ENCODE measurements around the gene HDAC11.
"Not testable (repeated sequence)": the region's sequence is repeated elsewhere in the genome, so short reads cannot be mapped to it uniquely, and the experiment has no call there.

The HDAC11 gene, protein sequence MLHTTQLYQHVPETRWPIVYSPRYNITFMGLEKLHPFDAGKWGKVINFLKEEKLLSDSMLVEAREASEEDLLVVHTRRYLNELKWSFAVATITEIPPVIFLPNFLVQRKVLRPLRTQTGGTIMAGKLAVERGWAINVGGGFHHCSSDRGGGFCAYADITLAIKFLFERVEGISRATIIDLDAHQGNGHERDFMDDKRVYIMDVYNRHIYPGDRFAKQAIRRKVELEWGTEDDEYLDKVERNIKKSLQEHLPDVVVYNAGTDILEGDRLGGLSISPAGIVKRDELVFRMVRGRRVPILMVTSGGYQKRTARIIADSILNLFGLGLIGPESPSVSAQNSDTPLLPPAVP

DNA sequence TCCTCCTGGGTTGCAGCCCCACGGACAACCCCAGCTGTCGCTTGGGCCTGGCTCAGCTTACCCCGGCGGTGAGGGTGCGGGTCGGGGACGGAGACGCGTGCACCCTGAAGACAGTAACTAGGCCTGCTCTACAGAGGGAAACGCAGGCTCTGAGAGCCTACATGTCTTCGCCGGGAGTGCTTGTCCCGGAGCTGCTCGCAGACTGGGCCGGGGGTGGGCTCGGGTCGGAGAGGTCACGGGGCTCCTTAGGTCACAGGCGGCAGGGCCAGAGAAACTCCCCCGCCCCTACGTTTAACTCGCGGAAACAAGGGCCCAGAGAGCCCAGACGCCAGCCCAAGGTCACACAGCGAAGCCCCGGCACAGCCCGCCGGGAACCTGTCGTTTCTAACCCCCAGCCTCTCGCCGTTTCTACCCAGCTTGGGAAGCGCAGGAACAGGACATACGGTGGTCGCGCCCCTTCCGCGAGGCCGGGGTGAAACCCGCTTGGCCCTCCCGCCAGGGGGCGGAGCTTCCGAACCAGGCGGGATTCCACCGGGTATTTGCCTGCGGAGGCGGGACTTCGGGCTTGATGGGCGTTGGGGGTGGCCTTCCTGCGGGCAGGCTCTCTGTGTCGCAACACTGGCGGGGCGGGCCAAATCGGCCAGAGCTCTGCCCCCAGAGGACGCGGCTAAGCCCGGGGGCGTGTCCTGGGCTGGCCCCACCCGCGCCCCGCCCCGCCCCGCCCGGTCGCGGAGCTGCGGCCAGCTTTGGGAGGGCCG lies at the start of gene HDAC11:
HDAC11 (plus strand) TSS at position 725 of the 758 bp plus-strand sequence. CDS start 42 bp downstream, outside the sequence.
- peak; percentile 99 for DNase-seq (ENCODE audit: low spot score)

DNA sequence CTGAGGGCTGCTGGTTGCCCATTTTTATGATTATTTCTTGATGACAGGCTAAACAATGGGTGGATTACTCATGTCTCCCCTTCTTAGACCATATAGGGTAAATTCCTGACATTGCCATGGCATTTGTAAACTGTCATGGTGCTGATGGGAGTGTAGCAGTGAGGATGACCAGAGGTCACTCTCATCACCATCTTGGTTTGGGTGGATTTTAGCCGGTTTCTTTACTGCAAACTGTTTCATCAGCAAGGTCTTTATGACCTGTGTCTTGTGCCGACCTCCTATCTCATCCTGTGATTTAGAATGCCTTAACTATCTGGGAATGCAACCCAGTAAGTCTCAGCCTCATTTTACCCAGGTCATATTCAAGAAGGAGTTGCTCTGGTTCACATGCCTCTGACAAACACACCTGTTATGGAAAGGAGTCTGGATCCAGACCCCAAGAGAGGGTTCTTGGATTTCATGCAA lies 49.7 kb upstream of the HDAC11 start:
- not testable (repeated sequence) for DNase-seq (ENCODE audit: low spot score)

DNA sequence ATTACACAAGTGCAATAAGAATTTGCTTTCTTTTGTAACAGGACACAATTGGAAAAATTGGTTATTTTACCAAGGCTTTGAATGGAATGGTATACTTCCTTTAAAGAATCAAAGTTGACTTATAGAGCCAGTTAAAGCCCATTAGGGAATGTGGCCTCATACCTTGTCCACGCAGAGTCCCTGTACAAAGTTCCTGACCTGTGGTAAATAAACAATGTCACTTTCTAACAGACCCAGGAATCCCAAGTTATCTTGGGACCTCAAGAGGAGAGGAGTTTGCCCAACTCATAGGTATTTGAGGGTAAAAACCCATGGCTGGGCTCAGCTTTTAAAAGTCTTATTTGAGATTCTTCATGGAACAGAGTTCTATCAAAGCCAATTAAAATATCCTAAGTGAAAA lies 48.0 kb upstream of the HDAC11 start:
- no peak for DNase-seq (ENCODE audit: low spot score)

DNA sequence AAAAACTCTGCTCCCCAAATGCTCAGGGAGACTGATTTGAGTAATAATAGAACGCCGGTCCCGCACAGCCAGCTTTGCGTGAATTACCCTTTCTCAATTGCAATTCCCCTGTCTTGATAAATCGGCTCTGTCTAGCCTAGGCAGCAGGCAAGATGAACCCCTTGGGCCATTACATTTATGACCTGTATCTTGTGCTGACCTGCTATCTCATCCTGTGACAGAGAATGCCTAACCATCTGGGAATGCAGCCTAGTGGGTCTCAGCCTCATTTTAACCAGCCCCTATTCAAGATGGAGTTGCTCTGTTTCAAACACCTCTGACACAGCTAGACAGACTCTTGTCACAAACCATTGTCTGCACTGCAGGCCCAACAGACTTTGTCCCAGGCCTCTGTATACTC lies 46.2 kb upstream of the HDAC11 start:
- no peak for DNase-seq (ENCODE audit: low spot score)

DNA sequence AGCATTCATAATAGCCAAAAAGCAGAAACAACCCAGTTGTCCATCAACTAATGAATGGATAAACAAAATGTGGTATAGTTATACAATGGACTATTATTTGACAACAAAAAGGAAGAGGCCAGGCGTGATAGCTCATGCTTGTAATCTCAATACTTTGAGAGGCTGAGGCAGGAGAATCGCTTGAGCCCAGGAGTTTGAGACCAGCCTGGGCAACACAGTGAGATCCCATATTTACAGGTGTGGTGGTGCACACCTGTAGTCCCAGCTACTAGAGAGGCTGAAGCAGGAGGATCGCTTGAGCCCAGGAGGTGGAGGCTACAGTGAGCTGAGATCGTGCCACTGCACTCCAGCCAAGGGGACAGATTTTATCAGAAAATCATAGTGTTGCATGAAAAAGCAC lies 43.9 kb upstream of the HDAC11 start:
- not testable (repeated sequence) for DNase-seq (ENCODE audit: low spot score)

DNA sequence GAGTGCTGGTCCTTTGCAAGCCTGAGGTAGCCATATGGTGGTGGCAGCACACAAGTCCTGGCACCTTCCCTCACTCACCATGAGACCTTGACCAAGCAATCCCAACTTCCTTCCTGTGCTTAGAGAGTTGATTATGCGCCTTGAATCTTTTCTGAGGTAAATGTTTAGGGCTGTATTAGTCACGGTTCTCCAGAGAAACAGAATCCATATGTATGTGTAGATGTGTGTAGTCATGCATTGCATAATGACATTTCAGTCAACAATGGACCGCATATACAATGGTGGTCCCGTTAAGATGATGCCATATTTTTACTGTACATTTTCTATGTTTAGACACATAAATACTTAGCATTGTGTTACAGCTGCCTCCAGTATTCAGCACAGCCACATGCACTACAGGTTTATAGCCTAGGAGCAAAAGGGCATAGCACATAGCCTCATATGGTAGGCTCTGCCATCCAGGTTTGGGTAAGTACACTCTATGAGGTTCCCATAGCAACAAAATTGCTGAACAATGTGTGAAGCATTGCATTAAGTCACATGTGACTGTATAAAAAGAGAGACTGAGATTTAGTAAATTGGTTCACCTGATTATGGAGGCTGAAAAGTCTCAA lies 39.8 kb upstream of the HDAC11 start:
- no peak for DNase-seq (ENCODE audit: low spot score)

DNA sequence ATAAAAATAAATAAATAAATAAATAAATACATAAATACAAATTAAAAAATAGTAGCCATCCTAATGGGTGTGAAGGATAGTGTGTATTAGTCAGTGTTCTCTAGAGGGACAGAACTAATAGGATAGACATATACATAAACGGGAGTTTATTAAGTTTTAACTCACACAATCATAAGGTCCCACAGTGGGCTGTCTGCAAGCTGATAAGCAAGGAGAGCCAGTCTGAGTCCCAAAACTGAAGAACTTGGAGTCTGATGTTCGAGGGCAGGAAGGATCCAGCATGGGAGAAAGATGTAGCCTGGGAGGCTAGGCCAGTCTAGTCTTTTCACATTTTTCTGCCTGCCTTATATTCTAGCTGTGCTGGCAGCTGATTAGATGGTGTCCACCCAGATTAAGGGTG lies 37.2 kb upstream of the HDAC11 start:
- not testable (repeated sequence) for DNase-seq (ENCODE audit: low spot score)

DNA sequence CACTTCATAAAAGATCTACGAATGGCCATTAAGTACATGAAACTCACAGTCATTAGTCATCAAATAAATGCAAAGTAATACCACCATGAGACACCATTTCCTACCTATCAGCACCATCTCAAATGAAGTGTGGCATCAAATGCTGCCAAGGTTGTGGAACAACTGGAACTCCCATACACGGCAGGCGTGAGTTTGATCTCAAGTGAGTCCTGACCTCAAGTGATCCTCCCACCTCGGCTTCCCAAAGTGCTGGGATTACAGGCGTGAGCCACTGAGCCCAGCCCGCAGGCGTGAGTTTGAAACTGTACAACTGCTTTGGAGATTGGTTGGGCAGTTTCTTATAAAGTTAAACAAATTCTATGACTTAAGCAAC lies 28.8 kb upstream of the HDAC11 start:
- DNase-seq (ENCODE audit: low spot score) = no peak

DNA sequence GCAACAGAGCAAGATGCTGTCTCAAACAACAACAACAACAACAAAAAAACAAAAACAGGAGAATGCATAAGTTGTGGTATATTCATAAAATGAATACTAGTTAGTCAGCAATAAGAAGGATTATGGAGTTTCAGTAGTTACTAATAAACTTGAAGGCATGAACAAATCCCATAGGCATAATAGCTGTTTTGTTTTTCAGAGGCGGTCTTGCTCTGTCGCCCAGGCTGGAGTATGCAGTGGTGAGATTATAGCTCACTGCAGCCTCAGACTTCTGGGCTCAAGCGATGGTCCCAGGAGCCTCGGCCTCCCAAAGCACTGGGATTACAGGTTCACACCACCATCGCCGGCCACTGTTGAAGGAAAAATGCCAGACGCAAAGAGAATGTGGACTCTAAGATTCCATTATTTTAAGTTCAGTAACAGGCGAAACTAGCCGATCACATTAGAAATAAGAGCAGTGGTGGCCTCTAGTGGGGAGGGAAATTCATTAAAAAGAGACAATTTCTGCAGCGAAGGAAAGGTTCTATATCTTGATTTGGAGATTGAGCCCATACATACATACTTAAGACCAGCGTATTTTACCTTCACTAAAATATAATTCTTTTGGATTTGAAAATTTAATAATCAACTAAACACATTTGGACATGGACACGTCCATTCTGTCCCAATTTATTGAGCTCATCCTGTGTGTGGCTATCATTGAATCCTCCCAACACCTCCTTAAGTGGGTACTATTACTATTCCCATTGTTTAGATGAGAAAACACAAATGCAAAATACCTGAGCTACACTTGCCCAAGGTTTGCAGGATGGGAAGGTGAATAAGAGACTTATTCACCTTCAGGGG lies 27.4 kb upstream of the HDAC11 start:
- peak; percentile 80 for DNase-seq (ENCODE audit: low spot score)

DNA sequence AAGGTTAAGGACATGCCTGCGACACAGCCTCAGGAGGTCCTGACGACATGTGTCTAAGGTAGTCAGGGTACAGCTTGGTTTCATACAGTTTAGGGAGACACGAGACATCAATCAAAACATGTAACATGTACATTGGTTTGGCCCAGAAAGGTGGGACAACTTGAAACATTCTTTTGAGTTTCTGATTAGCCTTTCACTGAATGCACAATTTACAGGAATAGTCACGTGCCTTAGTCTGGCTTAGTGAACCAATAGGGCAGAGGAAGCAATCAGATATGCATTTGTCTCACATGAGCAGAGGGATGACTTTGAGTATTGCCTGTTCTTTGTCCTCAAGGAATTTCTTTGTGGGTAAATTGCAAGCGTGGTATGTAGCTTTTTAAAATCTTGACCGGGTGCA lies 24.5 kb upstream of the HDAC11 start:
- no peak for DNase-seq (ENCODE audit: low spot score)

DNA sequence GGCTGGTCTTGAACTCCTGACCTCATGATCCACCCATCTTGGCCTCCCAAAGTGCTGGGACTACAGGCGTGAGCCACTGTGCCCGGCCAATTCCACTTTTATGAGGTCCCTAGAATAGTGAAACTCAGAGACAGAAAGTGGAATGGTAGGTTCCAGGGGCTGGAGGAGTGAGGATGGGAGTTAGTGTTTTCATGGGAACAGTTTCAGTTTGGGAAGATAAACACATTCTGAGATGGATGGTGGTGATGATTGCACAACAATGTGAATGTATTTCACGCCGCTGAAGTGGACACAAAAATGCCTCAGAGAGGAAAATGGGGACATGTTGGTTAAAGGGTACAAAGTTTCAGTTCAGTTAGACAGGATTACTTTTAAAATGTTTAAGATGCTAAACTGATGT lies 22.5 kb upstream of the HDAC11 start:
- DNase-seq (ENCODE audit: low spot score) = no peak

DNA sequence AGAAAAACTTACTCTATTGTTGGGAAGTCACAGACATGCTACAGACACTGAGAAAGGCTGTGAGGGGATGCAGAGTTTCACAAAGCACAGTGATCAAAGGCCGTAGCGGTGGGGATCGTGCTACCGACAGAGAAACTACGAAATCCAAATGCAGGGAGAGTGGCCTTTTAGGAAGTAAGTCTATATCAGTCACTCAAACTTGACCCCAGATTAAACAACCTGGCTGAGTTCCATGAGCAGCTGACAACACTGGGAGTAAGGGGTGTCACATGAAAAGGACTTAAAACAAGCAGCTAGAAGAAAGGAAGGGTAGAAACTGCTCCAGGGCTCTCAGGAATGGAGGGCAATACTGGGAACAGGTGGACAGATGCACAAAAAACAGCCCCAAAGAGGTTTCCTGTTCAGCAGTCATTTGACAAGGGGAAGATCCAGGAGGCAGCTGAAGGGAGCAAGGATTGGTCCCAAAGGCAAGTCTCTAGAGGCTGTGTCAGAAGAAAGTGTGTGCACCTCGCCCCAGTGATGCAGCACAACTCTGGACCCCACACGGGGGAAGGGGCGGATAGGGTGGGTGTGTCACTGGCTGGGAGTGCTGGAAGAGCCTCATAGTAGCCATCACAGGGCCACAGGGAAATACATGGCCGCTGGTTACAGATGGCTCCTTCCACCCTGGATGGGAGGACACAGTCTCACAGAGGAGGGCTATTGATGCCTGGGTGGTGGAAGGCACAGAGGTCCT lies 20.3 kb upstream of the HDAC11 start:
- no peak for DNase-seq (ENCODE audit: low spot score)

DNA sequence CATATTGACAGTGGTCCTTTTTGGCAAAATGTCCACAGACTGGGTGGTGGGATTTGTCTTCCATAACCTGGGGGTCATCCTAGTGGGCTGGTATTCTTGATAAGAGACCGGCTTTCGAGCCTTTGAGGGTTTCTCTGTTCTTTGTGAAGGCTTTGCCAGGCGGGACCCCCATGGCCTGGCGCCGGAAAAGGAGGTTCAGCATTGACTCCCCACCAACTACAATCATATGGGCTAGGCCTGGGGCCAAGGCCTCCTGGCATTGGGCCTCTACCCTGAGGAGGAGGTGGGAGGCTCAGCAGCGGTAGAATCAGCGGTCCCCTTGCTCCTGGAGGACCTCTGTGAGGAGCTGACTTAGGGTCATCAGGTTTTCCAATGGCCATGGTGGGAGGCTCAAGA lies 19.8 kb upstream of the HDAC11 start:
- DNase-seq (ENCODE audit: low spot score) = no peak

DNA sequence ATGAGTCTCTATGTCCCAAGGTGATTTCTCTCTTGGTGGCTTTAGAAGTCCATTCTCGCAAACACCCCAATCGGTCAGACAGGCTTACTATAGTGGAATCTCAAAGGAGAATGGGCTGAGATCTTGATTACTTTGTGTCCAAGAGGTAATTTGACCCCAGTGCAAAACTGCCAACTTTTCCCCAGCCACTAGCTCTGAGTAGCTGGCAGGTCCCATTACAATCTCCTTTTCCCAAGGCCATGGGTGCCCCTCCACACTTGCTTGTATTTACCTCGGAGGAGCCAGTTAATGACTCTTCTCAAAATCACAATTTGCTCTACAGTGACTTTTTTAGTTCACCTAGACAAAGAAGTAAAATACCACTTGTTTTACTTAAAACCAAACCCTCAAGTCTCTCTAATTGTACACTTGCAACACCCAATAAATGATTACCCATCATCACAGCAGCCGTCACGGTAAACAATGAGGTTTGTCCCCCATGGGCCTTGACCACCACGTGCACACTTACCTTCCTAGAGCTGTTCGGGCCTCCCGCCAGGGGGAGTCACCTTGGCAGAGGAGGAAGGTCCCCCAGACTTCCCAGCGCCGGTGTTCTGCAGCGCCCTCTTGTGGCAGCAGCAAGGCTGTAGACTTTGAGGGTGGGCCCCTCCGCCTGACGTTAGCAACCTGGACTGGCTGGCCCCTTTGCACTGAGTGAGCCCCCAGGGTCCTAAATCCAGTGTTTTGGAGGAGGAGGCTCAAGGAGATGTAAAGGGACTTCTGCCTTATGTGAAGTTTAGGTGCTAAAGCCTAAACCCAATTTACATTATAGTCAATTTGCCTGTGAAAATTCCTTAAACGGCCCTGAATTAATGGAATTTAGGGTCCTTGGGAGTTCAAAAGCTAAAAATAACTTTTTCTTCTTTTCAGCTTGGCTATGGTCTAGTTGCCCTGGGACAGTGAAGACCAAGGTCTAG lies 18.7 kb upstream of the HDAC11 start:
- no peak for DNase-seq (ENCODE audit: low spot score)

DNA sequence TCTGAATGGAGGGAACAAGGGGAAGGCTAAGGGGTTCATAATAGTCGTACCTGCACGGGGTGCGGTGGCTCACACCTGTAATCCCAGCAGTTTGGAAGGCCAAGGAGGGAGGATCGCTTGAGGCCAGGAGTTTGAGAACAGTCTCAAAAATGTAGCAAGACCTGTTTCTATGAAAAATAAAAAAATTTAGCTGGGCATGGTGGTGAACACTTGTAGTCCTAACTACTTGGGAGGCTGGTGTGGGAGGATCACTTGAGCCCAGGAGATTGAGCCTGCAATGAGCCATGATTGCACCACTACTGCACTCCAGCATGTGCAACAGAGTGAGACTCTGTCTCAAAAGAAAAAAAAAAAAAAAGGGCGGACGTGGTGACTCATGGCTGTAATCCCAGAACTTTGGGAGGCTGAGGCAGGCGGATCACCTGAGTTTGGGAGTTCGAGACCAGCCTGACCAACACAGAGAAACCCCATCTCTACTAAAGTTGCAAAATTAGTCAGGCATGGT lies 17.9 kb upstream of the HDAC11 start:
- no peak for DNase-seq (ENCODE audit: low spot score)

DNA sequence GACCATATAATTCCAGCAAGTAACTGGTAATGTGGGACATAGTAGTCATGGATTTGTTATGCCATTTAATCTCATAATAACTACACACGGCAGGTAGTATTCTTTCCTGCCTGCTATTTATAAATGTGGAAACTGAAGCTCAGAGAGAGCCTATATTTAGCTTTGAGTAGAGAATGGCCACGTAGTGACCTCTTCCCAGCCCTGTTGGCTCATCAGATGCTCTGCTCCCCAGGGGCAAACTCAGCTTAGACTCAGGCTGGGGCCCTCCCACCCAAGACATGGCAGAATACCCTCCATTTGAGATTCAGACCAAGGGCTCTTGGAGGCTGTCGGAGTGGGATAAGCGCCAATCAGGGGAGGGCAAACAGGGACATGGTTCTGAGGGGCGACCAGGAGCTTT lies 17.3 kb upstream of the HDAC11 start:
- no peak for DNase-seq (ENCODE audit: low spot score)

DNA sequence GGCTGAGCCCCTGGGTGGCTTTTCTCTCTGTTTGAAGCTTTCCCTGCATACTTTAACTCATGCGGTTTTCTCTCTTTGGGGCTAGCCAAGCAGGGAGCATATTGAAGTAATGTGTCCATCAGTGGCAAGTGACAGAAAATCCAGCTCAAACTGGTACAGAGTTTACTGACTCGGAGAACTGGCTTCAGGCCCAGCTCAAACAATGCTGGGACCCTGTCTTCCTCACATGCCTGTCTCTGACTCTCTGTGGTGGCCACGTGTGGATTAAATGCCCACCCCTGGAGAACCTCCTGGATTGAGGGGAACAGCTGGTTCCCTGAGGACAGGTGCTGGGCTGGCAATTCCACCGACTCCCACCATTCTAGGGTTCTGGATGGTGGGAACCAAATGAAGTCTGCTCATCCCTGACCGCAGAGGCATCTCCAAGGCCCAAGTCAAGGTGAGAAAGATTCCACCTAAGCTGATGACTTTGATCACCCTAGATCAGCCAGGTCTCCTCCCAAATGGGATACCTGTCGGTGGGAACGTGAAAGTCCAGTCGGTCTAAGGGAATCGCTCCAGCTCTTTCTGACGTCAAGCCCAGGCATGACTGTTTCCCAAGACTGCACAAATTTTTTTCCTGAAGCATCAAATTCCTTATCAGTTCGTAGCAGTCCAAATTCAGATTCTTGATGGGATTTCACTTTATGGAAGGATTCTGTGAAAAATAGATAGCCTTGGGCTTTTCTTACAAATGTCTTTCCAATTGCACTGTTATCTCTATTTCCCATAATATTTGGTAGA lies 16.3 kb upstream of the HDAC11 start:
- peak; percentile 44 for DNase-seq (ENCODE audit: low spot score)

DNA sequence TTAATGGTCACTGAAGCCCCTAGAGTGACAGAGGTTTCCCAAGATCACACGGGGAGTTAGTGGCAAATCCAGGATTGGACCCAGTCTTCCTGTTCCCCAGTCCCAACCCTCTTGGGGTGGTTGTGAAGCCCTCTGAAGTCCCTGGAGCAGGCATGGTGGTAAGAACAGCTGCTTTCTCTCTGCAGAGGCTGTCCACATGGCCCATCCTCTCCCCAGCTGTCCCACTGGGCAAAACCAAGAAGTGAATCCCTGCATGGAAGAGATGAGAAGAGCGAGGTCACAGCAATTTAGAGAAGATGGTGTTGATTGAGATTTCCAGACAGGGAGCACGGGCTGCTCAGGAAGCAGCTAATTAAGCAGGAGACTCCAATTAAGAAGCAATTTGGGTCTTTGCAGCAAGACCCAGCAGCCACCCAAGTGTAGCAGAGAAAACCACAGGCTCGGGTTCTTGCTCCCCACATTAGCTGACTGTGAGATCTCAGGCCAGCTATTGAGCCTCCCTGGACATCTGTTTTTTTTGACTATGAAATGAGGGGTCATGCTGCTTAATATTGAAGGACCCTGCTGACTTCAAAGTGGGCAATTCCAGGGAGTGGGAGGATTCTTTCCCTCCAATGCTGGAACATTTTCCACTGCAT lies 14.8 kb upstream of the HDAC11 start:
- no peak for DNase-seq (ENCODE audit: low spot score)

DNA sequence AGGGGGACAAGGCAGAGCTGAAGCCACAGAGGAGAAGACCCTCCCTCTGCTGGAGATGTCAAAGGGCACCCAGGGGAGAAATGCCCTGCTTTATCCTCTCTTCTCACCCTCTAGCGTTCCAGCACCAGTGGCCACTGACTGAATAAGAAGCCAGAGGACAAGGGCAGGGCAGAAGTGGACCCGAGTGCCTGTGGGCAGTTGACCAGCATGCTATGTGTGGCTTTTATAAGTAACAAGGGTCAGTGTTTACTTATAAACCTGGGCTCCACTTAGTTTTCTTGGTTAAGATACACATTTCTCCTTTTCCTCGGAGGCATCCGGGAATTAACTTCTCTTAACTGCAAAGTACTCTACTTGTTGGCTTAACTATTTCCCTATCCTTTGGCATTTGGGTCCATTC lies 13.3 kb upstream of the HDAC11 start:
- no peak for DNase-seq (ENCODE audit: low spot score)

All from putamen (tissue), 1 donor.